Trophoblast cell (in vitro differentiated cells and primary cell): ENCODE results near the gene NTSR1.
A peak's percentile ranks its signal among the peaks of the same experiment; 100 is the strongest.

Experiments
- DNase-seq, 2 donors: peaks; one replicate each; pipeline ENCODE4 v3.0.0-alpha.2; 2016
- H2AFZ ChIP-seq: 2 replicates; pipeline ENCODE4 v1.6.1; 2013; ENCODE audit warnings: low read length, moderate library complexity, mild to moderate bottlenecking; ENCODE audit not compliant: insufficient read depth, poor library complexity
- H2AK5ac ChIP-seq: 2 replicates; pipeline ENCODE4 v1.6.1; 2013; ENCODE audit warnings: mild to moderate bottlenecking, low read length
- H2BK120ac ChIP-seq: 2 replicates; pipeline ENCODE4 v1.6.1; 2013; ENCODE audit warnings: low read length, mild to moderate bottlenecking, moderate library complexity; ENCODE audit not compliant: insufficient read depth, poor library complexity
- H2BK12ac ChIP-seq: 2 replicates; pipeline ENCODE4 v1.6.1; 2013; ENCODE audit warnings: mild to moderate bottlenecking, low read length, moderate library complexity
- H2BK5ac ChIP-seq: 2 replicates; pipeline ENCODE4 v1.6.1; 2013; ENCODE audit warnings: low read length, low read depth, moderate library complexity, mild to moderate bottlenecking; ENCODE audit not compliant: poor library complexity
- H3K14ac ChIP-seq: 2 replicates; pipeline ENCODE4 v1.6.1; 2013; ENCODE audit warnings: mild to moderate bottlenecking, low read length
- H3K18ac ChIP-seq: 2 replicates; pipeline ENCODE4 v1.6.1; 2013; ENCODE audit warnings: mild to moderate bottlenecking, low read length
- H3K23ac ChIP-seq: 2 replicates; pipeline ENCODE4 v1.6.1; 2013; ENCODE audit warnings: low read length
- H3K27ac ChIP-seq: 2 replicates; pipeline ENCODE4 v1.5.1; 2013; ENCODE audit warnings: low read depth, mild to moderate bottlenecking, inconsistent platforms, low read length, moderate library complexity
- H3K27me3 ChIP-seq: 2 replicates; pipeline ENCODE4 v1.6.1; 2013; ENCODE audit warnings: inconsistent platforms, mild to moderate bottlenecking, low read length, moderate library complexity; ENCODE audit not compliant: insufficient read depth
- H3K36me3 ChIP-seq, 2 experiments: 1 replicate in 1 of 2; 2 replicates in 1 of 2; pipeline ENCODE4 v1.6.1; 2013; ENCODE audit warnings: low read length in 2 of 2, mild to moderate bottlenecking in 2 of 2, moderate library complexity in 1 of 2; ENCODE audit not compliant: insufficient read depth in 2 of 2, control insufficient read depth in 1 of 2
- H3K4ac ChIP-seq: 2 replicates; pipeline ENCODE4 v1.6.1; 2013; ENCODE audit warnings: low read depth, mild to moderate bottlenecking, low read length, moderate library complexity
- H3K4me1 ChIP-seq, 2 experiments: 1 replicate in 1 of 2; 2 replicates in 1 of 2; pipeline ENCODE4 v1.6.1; 2013; ENCODE audit warnings: low read length in 2 of 2, mild to moderate bottlenecking in 2 of 2, moderate library complexity in 1 of 2; ENCODE audit not compliant: insufficient read depth in 2 of 2, control insufficient read depth in 1 of 2
- H3K4me2 ChIP-seq: 2 replicates; pipeline ENCODE4 v1.6.1; 2013; ENCODE audit warnings: inconsistent platforms, mild to moderate bottlenecking, low read length, moderate library complexity
- H3K4me3 ChIP-seq: 2 replicates; pipeline ENCODE4 v1.5.1; 2013; ENCODE audit warnings: mild to moderate bottlenecking, low read depth, low read length, inconsistent platforms
- H3K79me1 ChIP-seq: one replicate; pipeline ENCODE4 v1.6.1; 2013; ENCODE audit warnings: low read length
- H3K79me2 ChIP-seq: 2 replicates; pipeline ENCODE4 v1.6.1; 2013; ENCODE audit warnings: low read length, mild to moderate bottlenecking; ENCODE audit not compliant: control insufficient read depth, insufficient read depth, poor library complexity
- H3K9ac ChIP-seq: 2 replicates; pipeline ENCODE4 v1.6.1; 2013; ENCODE audit warnings: mild to moderate bottlenecking, low read length
- H3K9me3 ChIP-seq: 2 replicates; pipeline ENCODE4 v1.6.1; 2013; ENCODE audit warnings: low read depth, mild to moderate bottlenecking, control low read depth, inconsistent platforms, low read length; ENCODE audit not compliant: insufficient read depth
- H4K12ac ChIP-seq: 2 replicates; pipeline ENCODE4 v1.6.1; 2013; ENCODE audit warnings: low read depth, mild to moderate bottlenecking, low read length, moderate library complexity
- H4K8ac ChIP-seq: 2 replicates; pipeline ENCODE4 v1.6.1; 2013; ENCODE audit warnings: low read depth, mild to moderate bottlenecking, low read length, moderate library complexity
- H4K91ac ChIP-seq: one replicate; pipeline ENCODE4 v1.6.1; 2013; ENCODE audit warnings: low read depth, mild to moderate bottlenecking, low read length, moderate library complexity
- WGBS: extraction: QIAGEN DNeasy Blood & Tissue Kit; methylation state at CpG from one replicate; pipeline ENCODE4 v1.1.7; 2013; ENCODE audit warnings: missing lambda C conversion rate; ENCODE audit not compliant: insufficient read length, insufficient coverage; ENCODE audit errors: extremely low coverage; 5-methylcytosine and 5-hydroxymethylcytosine counted together

The NTSR1 gene

GRCh38 chr20:62715201-62715600 lies 6.6 kb downstream of the NTSR1 start:
- no CpG with 5 or more reads among the region's 10 CpGs for WGBS
- Histone ChIP-seq H3K23ac (peak overlapping the region; percentile 42), H2AFZ (no peak overlapping the region)

GRCh38 chr20:62716198-62716940 lies 7.7 kb downstream of the NTSR1 start:
- H3K18ac ChIP-seq = no peak overlapping the region
- DNase-seq = no peak
- no peak overlapping the region for H3K4me3 ChIP-seq
- H3K4me2 ChIP-seq = no peak overlapping the region
- H3K9ac ChIP-seq = no peak overlapping the region
- no peak overlapping the region for H2BK12ac ChIP-seq
- peaks cover 0 to 9% of the 10 kb centered on the region in 2 experiments for H3K4me1 ChIP-seq
- H4K12ac ChIP-seq = no peak overlapping the region
- H4K8ac ChIP-seq = no peak overlapping the region
- no peaks in the 10 kb centered on the region for H3K27me3 ChIP-seq
- peaks cover 11% of the 10 kb centered on the region for H3K9me3 ChIP-seq
- H3K4ac ChIP-seq = no peak overlapping the region
- H2BK5ac ChIP-seq = no peak overlapping the region
- no peaks in the 10 kb centered on the region for H3K79me2 ChIP-seq
- no CpG with 5 or more reads among the region's 30 CpGs for WGBS
- no peak overlapping the region for H4K91ac ChIP-seq
- H3K14ac ChIP-seq = no peak overlapping the region
- no peak overlapping the region for H3K27ac ChIP-seq
- no peaks in the 10 kb centered on the region for H3K79me1 ChIP-seq
- H2BK120ac ChIP-seq = no peak overlapping the region
- no peak overlapping the region for H3K23ac ChIP-seq
- H2AK5ac ChIP-seq = no peak overlapping the region
- H2AFZ ChIP-seq = no peak overlapping the region
- no peaks in the 10 kb centered on the region for H3K36me3 ChIP-seq

More at GRCh38 chr20:62715201-62715600, 6.6 kb downstream of the NTSR1 start:
- H2BK5ac ChIP-seq = no peak overlapping the region
- H3K14ac ChIP-seq = no peak overlapping the region
- DNase-seq = no peak
- no peak overlapping the region for H2AK5ac ChIP-seq
- no peak overlapping the region for H4K12ac ChIP-seq
- H3K4me1 ChIP-seq = peaks cover 0 to 9% of the 10 kb centered on the region in 2 experiments
- no peak overlapping the region for H3K4me3 ChIP-seq
- no peak overlapping the region for H4K91ac ChIP-seq
- H2BK120ac ChIP-seq = no peak overlapping the region
- no peak overlapping the region for H3K18ac ChIP-seq
- no peaks in the 10 kb centered on the region for H3K79me1 ChIP-seq
- no peak overlapping the region for H3K27ac ChIP-seq
- H3K9me3 ChIP-seq = peaks cover 10% of the 10 kb centered on the region
- no peak overlapping the region for H2BK12ac ChIP-seq
- no peak overlapping the region for H4K8ac ChIP-seq
- no peaks in the 10 kb centered on the region for H3K36me3 ChIP-seq
- H3K27me3 ChIP-seq = peaks cover 1% of the 10 kb centered on the region
- H3K4me2 ChIP-seq = no peak overlapping the region
- no peaks in the 10 kb centered on the region for H3K79me2 ChIP-seq
- peak overlapping the region; percentile 41 for H3K9ac ChIP-seq
- H3K4ac ChIP-seq = no peak overlapping the region

DNA sequence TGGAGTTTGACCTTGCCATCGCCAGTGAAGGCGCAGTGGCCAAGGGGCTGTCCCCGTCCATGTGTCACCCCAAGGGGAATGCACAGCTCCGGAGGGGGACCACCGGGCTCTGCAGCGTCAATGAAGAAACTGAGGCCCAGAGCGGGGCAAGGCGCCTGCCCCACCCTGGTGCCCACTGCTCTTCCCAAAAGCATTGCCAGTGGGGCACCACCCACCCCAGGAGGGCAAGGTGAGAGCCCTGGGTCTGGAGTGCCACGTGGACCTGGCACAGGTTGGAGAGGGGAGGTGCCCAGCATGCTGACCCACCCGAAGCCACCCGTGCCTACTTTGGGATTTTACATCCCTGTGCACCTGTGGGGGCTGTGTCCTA lies 8.3 kb downstream of the NTSR1 start:
- H3K9ac ChIP-seq = no peak overlapping the region
- no peak overlapping the region for H2AK5ac ChIP-seq
- peaks cover 0 to 9% of the 10 kb centered on the region in 2 experiments for H3K4me1 ChIP-seq
- H3K4me3 ChIP-seq = no peak overlapping the region
- H4K91ac ChIP-seq = no peak overlapping the region
- no peaks in the 10 kb centered on the region for H3K36me3 ChIP-seq
- H3K79me1 ChIP-seq = no peaks in the 10 kb centered on the region
- no peak overlapping the region for H3K4me2 ChIP-seq
- H3K23ac ChIP-seq = no peak overlapping the region
- no peaks in the 10 kb centered on the region for H3K79me2 ChIP-seq
- H4K12ac ChIP-seq = no peak overlapping the region
- no peak overlapping the region for H3K27ac ChIP-seq
- no peak overlapping the region for H2BK12ac ChIP-seq
- no peaks in the 10 kb centered on the region for H3K27me3 ChIP-seq
- H2BK5ac ChIP-seq = no peak overlapping the region
- no peak overlapping the region for H3K4ac ChIP-seq
- H3K9me3 ChIP-seq = peaks cover 11% of the 10 kb centered on the region
- no CpG with 5 or more reads among the region's 11 CpGs for WGBS
- H2BK120ac ChIP-seq = no peak overlapping the region
- no peak overlapping the region for H2AFZ ChIP-seq
- DNase-seq = no peak
- H4K8ac ChIP-seq = no peak overlapping the region
- no peak overlapping the region for H3K14ac ChIP-seq
- no peak overlapping the region for H3K18ac ChIP-seq

GRCh38 chr20:62717933-62718332 lies 9.3 kb downstream of the NTSR1 start:
- H4K12ac ChIP-seq = no peak overlapping the region

More at GRCh38 chr20:62717933-62718332, 9.3 kb downstream of the NTSR1 start:
- Histone ChIP-seq H3K4me1 (peaks cover 0 to 9% of the 10 kb centered on the region in 2 experiments), H4K8ac (no peak overlapping the region), H3K9me3 (peaks cover 11% of the 10 kb centered on the region), H3K79me2 (no peaks in the 10 kb centered on the region), H3K23ac (no peak overlapping the region), H4K91ac (no peak overlapping the region), H2BK120ac (no peak overlapping the region), H3K27me3 (no peaks in the 10 kb centered on the region), H3K79me1 (no peaks in the 10 kb centered on the region), H3K4ac (no peak overlapping the region), H3K27ac (no peak overlapping the region), H2AFZ (no peak overlapping the region), H3K18ac (no peak overlapping the region), H3K36me3 (no peaks in the 10 kb centered on the region), H3K9ac (no peak overlapping the region), H2BK12ac (no peak overlapping the region), H3K4me3 (no peak overlapping the region), H3K4me2 (no peak overlapping the region), H2BK5ac (no peak overlapping the region), H3K14ac (no peak overlapping the region), H2AK5ac (no peak overlapping the region)
- WGBS = no CpG with 5 or more reads among the region's 18 CpGs
- DNase-seq = no peak
